HCT116 (cell line): ENCODE data around the gene CLEC3B.

ENCODE experiments used
- YY1 ChIP-seq: IDR thresholded peaks from 2 replicates; pipeline ENCODE4 v1.6.1; 2011; ENCODE audit warnings: low read length, low read depth, moderate library complexity, mild to moderate bottlenecking; ENCODE audit not compliant: insufficient replicate concordance; ENCODE audit errors: extremely low read depth
- TF ChIP-seq, protein P1 (sequence below), 3 experiments: fragments of 200-600 bp in 1 of 3; sonication (generic) in 1 of 3; IDR thresholded peaks in 2 of 3; conservative IDR thresholded peaks in 1 of 3; 2 replicates each; pipeline ENCODE4 v1.5.1; 2012 to 2017; ENCODE audit warnings: low read depth in 2 of 3, low read length in 2 of 3, antibody characterized with exemption in 1 of 3, borderline replicate concordance in 1 of 3, control low read depth in 1 of 3, mild to moderate bottlenecking in 1 of 3, mixed read lengths in 1 of 3, mixed run types in 1 of 3, moderate library complexity in 1 of 3; ENCODE audit not compliant: insufficient read depth in 1 of 3

DNA sequence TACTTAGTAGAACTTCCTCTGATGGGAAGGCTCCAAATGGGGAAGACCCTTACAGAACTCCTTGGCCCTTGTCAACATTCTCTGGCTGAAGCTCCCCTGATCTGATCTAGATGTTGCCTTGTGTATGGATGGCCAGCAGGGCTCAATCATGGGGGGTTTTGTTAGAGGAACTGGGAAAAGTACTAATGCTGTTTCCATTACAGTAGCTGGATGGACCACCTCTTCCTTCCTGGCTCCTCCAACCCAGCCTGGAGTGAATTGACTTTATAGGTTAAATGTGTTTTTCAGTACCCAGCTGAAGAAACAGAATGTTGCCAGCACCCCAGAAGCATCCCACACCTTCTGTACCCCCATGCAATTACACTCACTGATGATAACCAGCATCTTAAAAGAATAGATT is 22.7 kb upstream of the CLEC3B start:
- TF ChIP-seq, protein P1, sequence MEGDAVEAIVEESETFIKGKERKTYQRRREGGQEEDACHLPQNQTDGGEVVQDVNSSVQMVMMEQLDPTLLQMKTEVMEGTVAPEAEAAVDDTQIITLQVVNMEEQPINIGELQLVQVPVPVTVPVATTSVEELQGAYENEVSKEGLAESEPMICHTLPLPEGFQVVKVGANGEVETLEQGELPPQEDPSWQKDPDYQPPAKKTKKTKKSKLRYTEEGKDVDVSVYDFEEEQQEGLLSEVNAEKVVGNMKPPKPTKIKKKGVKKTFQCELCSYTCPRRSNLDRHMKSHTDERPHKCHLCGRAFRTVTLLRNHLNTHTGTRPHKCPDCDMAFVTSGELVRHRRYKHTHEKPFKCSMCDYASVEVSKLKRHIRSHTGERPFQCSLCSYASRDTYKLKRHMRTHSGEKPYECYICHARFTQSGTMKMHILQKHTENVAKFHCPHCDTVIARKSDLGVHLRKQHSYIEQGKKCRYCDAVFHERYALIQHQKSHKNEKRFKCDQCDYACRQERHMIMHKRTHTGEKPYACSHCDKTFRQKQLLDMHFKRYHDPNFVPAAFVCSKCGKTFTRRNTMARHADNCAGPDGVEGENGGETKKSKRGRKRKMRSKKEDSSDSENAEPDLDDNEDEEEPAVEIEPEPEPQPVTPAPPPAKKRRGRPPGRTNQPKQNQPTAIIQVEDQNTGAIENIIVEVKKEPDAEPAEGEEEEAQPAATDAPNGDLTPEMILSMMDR (IDR thresholded peaks at IDR 0.05 in 2 of 3, conservative IDR thresholded peaks at IDR 0.05 in 1 of 3; ENCODE audit: borderline replicate concordance in 1 of 3, insufficient read depth in 1 of 3, low read depth in 2 of 3, low read length in 2 of 3): no peak
- no peak for TF ChIP-seq YY1
